NCI-H82 treated with DMSO at 0.1 percent for 48 hours (cell line): Measurements from ENCODE around the gene TMEM97.

Source experiments
- DNase-seq: peaks from one replicate; lab custom pipeline; 2025; ENCODE audit not compliant: unreplicated experiment; lab: John Stamatoyannopoulos, UW

The TMEM97 gene

DNA sequence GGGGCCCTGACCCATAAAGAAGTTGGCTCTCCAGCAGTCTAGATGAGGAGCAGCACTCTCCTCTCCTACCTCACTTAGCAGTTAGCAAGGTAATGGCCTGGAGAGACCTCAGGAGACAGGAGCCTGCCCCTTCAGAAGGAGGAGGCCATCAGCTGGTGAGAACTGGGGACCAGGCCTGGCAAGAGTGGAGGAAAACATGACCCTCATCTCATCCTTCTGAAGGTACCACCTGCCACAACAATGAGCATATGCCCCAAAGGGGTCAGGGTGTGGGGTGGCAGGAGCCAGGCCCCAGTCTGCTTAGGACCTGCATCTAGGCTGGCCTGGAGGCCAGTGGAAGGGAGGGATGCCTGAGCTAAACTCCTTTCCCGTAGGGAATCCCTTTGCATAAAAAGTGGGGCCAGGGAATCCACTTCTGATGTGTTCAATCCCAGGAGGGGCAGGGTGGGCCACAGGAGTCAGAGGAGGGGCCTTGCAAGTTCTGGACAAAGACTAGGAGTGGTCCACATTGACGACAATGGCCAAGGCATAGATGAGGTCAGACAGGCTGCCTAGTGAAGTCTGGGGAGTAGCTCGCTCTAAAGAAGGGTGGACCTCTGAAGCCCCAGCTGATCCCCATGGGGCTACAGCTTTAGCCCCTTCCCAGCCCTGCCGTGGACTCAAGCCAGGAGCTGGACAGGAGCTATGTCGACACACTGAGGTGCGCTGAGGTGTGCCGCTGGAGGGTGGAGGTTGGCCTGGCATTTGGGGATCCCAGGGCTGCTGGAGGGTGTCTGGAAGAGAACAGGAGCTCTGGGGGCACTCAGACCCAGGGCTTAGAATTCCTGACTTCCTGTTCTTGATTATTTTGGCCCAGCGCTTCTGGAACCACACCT, 45.0 kb downstream of the TMEM97 start:
- DNase-seq = no peak

DNA sequence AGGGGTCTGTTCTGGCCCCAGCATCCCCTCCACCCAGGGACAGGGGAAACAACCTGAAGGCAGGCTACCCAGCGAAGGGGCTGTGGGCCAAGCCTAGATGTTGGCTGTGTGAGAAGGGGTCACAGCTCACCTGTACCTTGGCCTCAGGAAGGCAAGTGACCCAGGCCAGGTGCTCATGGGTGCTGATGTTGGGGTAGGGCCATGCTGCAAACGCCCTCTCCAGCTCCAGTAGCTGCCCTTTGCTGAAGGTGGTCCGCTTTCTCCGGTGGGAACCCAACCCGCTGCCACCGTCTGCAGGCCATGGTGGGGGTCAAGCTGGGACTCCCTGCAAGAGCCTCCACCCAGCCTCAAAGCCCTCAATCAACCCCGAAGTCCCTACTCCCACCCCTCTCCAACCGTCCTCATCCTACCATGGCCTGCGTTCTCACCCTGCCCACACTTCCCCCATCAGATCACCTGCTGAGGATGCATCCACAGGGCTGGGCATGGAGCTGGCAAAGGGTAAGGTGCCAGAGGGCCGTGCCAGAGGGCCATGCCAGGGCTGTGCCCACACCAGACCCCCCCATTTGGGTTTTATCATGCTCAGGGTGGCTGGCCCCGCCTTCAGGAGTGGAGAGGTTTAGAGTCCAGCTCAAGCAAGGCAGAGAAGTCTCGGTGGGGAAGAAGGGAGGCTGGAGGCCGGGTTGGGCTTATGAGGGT, 45.8 kb downstream of the TMEM97 start, which contains the start of gene SEBOX:
Gene SEBOX, minus strand, starts transcription at position 535 of the 699 bp plus-strand sequence. Its CDS starts 48 bp downstream, at position 487.
- DNase-seq = no peak

DNA sequence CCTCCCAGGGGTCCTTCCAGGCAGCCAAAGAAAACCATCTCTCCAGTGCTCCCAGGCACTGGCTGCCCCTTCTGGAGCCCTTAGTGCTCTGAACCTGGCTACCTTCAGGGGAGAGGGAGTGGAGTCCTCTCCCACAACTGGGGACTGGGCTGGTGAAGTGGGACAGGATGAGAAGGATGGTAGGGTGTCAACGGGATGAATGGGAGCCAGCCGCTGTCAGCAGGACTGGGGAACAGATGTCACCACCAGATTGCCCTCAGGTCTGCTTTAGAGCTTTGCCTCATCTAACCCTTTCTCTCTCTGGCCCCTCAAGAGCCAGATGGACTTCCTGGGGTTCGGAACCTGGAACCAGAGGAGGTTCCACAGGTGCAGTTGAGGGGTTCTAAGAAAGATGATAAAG, 46.5 kb downstream of the TMEM97 start:
- no peak for DNase-seq

DNA sequence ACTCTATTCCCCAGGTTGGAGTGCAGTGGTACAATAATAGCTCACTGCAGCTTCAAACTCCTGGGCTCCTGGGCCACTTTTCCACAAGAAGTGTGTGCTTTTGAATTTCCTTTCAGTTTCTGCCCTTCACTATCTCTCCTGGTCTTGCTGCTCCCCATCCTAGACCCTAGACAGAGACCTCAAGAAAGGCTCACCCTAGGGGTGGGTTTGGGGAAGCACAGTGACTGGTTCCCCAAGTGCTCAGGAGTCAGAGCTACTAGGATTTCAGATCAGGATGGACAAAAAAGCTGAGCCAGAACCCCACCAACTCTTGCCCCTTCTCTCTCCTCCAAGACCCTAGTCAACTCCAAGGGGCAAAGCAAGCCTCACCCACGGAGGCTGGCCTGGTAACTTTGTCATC, 47.6 kb downstream of the TMEM97 start:
- DNase-seq = no peak

DNA sequence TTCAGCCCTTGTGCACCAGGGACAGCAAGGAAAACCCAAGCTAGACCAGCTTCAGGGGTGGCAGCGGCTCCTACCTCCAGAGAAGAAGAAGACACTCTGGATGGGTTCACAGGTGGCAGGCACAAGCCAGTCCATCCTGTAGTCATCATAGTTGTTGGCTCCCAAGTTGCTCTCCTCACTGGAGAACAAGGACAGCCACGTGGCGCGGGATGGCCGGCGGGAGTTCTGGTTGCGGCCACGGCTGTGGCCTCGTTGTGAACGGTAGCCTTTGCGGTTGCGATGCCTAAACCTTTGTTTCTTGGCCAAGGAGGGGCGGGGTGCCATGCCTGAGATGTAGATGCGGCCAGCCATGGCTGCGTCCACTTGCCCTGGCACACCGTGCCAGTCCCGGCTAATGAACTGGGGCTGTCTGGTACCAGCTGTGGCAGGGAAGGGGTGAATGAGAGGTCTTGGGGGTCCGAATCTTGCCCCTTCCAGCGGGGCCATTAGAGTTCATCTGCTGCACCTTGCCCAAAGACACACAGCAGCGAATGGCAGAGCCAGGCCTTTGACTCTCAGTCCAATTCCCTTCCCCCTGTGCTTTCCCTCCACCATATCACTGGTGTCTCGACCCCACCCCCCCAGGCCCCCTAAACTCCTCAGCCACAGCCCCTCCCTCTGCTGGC, 48.8 kb downstream of the TMEM97 start:
- no peak for DNase-seq

DNA sequence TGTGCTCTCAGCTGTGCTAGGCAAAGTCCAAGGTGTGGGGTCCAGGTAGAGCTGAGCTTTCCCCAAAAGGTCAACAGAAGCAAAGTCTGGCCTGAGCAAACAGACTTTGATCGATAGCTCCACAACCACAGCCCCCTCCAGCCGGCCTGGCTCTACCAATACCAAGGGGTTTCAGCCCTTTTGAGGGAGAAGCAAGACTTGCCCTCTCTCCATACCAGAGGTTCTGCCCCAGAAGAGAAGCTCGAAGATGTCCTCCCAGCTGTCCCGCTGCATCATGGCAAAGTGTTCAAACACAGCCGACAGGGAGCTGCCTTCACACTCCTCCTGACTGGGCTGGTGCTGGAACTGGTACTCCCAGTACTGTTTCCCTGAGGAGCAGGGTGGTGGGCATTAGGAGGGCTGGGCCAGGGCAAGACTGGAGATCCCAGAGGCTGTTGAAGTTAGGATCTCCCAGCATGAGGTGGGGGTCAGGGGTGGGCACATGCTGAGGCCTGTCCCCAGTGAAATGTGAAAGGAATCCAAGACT, 49.4 kb downstream of the TMEM97 start:
- DNase-seq = no peak

DNA sequence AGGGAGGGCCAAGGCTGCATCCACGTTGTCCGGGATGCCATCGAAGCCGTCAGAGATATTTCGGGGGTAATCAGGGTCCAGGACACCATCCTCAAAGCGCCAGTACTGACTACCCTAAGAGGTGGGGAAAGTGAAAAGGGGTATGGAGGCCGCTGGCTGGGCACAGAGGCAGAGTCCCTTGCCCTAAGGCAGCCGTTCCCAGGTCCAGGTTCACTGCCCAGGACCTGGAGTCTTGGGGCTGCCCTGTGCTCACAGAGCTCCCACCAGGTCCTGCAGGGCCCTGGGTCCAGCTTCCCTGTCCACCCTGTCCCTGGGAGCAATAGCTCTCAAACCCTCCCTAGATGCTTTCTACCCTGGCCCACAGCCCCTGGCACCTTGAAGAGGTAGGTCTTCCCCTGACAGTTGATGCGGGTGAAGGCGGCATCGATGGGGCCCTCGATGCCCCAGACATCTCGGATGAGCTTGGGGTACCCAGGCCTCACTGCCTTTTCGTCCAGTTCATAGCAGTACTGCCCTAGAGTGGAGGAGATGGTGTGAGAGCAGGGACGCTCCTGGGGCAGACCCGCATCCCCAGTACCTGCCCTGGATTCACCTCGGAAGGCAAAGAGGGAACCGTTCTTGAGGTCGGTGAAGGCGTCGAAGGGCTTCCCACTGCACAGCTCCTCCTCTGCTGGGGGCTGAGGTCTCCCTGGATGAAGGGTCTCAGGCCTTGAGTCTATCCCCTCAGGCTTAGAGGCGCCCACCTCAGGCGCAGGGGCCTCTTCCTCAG, 50.1 kb downstream of the TMEM97 start:
- no peak for DNase-seq

DNA sequence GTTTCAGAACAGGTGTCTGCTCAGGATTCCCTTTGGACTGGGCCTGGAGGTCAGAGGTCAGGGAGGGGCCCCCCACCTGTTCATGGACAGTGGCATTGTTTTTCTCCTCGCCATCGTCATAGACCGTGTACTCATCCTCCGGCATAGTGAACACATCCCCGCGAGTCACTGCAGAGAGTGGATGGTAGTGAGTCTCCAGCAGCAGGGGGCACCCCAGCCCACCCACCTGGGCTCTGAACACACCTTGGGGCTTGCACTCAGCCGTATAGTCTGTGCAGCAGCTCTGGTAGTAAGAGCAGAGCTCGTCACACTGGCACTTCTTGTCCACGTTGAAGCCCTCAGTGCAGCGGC, 50.7 kb downstream of the TMEM97 start:
- DNase-seq = no peak

DNA sequence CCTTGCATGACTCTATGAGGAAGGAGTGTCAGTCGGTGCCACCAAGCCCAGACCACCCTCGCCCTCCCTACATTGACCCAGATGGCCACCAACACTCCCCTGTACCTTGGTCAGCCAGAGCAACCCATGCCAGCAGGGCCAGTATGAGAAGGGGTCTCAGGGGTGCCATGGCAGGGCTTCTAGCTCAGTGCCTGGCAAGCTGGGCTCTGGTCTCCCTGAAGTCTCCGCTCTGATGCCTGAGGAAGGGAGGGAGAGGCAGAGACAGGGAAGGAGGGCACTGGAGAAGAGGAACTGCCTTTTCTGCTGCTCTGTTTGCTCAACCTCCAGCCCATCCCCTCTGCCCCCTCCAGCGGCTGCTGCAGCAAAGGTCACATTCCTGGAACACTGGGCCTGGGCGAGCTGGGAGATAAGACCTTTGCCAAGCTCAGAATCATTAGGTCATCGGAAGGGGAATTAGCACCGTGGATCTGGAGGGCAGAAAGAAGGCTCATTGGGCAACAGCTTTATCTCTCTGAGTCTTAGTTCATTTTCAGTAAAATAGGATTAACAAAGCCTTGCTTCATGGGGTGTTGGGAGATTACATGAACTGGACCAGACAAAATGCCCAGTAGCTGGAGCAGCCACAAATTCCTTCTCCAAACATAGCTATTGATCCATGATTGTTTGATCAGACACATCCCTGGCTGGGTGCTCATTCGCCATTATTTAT, 51.2 kb downstream of the TMEM97 start, which contains the start of gene VTN:
Gene VTN, minus strand, starts transcription at position 273 of the 709 bp plus-strand sequence. Its CDS starts 104 bp downstream, at position 169.
- peak; percentile 97 for DNase-seq

DNA sequence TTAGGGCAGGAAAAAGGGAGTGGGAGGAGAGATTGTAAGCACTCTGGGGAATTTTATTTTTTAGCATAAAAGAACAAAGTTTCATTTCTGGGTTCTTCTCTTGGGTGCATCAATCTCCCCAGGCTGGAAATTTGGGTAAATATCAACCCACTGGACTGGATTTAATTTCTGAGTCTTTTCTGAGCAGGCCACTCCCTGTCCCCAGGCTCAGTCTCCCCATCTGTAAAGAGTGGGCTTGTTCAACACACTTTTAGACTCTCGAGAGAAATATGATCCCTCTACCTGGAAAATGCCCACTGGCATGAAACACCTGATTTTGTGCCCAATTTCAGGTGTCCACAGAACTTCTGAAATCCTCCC, 51.7 kb downstream of the TMEM97 start:
- no peak for DNase-seq

DNA sequence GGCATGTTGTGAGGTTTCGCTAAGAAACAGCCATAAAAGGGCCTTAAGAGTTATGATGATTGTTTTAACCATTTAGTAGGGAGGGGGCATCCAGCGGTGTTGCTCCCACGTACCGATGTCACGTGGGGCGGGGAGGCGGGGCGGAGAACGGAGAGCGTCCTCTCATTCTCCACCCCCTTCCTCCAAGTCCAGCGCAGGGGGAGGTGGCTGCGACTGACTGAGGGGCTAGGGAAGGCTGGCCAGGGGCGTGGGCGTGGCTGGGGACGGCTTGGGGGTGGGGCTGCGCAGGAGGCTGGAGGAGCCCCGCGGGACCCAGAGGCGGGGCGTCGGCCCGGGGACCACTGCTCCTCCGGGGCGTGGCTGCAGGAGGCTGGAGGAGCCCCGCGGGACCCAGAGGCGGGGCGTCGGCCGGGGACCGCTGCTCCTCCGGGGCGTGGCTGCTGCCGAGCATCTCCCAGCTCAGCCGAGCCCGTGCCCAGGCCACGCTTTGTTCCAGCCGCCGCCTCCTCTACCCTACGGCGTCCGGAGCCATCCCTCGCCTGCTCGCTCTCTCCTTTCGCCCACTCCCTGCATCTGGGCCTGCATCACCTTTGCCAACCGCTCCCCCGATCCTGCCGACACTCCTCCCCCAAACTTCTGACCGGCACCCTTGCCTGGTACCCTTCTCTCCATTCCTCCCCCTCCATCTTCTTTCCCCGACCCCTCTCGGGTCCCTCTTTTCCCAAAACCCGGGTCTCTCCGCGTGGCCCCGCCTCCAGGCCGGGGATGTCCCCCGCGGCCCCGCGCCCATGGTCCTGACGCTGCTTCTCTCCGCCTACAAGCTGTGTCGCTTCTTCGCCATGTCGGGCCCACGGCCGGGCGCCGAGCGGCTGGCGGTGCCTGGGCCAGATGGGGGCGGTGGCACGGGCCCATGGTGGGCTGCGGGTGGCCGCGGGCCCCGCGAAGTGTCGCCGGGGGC, 52.5 kb downstream of the TMEM97 start, which contains the start of gene SARM1:
Gene SARM1, plus strand, starts transcription at position 450 of the 958 bp plus-strand sequence. Its CDS starts 339 bp downstream, at position 789.
- DNase-seq = peak; percentile 95

DNA sequence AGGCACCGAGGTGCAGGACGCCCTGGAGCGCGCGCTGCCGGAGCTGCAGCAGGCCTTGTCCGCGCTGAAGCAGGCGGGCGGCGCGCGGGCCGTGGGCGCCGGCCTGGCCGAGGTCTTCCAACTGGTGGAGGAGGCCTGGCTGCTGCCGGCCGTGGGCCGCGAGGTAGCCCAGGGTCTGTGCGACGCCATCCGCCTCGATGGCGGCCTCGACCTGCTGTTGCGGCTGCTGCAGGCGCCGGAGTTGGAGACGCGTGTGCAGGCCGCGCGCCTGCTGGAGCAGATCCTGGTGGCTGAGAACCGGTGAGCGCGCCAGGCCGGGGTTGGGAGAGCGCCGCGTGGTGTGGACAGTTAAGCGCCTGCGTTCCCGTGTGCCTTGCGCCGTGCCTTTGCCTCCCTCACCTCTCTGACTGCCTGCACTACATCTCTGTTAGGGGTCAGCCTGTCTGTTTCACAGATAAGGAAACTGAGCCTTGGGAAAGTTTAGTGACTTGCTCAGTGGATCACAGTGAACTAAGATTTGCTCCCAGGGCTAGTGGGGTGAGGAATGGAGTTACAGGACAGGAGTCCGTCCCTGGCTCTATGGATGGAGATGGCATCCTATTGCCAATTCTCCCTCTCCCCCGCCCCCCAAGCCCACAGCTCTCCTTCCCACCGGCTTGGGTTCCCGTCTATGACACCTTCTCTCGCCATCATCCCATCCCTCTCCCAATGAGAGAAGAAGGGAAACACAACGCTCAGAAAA, 53.4 kb downstream of the TMEM97 start:
- DNase-seq = no peak

DNA sequence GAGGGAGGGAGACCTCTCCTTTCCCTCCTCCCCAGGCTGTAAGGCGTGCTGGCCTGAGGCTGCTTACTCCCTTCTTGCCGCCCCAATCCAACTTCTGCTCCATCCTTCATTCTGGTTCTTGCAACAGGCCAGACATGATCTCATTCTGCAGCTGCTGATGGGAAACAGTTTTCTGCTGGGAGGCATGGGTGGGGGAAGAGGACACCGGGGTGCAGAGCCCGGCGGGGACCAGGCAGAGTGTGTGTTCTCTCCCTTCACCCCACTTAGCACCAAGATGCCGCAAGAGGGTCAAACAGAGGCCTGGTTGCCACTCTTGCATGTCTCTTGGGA, 53.9 kb downstream of the TMEM97 start:
- no peak for DNase-seq
